Measurements from ENCODE around the gene MON1B. TPM values are rescaled to one million over a fixed set of nuclear protein-coding genes. Genes with fewer than 3 reads are reported as not detected.

The MON1B gene
- total RNA-seq: 14.6 and 22.8 TPM in 2 replicates
- polyA plus RNA-seq: 21.0 and 32.2 TPM in 2 replicates

DNA sequence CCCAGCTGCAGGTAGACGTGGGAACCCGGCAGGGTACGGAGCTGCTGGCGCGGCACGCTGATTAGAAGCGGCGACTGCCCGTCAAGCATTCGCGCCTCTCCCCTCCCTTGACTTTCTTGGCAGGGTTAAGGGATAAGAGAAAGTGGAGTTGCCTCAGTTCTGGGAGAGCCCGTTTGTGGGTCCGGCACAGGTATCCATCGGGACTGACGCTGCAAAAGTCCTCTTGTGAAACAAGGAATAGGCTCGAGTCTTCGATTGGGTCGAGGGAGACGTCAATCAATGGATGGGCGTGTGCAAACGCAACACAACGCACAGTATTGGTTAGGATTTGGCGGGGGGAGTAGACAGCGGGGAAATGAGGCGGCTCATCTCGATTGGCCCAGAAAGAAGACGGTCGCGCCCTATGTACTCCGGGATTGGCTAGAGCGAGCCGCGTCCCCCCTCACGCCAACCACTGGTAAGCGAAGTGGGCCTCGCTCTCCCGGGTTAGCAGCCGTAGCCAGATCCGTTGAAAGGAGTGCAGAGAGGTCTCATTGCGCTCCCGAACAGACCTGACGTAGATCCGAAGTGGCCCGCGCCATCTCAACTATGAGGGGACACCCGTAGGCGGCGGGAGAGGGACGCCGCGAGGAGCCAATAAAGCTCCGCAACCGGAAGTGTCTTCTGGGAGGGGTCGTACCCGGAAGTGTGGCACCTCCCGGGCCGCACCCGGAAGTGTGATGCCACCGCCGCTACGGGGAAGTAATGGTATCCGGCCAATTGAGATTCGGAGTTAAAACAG is at the start of gene MON1B:
Gene MON1B (plus strand): TSS at position 713 of the 781 bp plus-strand sequence. CDS start 296 bp downstream, outside the sequence.
- peak; percentile 99 for DNase-seq (ENCODE audit: low read depth in 1 of 2, low spot score in 1 of 2)
- H3K4me3 ChIP-seq: peak within 1 kb of the TSS; percentile 67
- H3K9me3 ChIP-seq (ENCODE audit: low read depth): no peaks in the 10 kb centered on the region
- H3K36me3 ChIP-seq: peaks cover 2% of the 10 kb centered on the region
- no peaks in the 10 kb centered on the region for H3K27me3 ChIP-seq
- peaks cover 2% of the 10 kb centered on the region for H3K4me1 ChIP-seq (ENCODE audit: low read depth)
- H3K27ac ChIP-seq: peak within 1 kb of the TSS; percentile 92
- TF ChIP-seq, protein P1, sequence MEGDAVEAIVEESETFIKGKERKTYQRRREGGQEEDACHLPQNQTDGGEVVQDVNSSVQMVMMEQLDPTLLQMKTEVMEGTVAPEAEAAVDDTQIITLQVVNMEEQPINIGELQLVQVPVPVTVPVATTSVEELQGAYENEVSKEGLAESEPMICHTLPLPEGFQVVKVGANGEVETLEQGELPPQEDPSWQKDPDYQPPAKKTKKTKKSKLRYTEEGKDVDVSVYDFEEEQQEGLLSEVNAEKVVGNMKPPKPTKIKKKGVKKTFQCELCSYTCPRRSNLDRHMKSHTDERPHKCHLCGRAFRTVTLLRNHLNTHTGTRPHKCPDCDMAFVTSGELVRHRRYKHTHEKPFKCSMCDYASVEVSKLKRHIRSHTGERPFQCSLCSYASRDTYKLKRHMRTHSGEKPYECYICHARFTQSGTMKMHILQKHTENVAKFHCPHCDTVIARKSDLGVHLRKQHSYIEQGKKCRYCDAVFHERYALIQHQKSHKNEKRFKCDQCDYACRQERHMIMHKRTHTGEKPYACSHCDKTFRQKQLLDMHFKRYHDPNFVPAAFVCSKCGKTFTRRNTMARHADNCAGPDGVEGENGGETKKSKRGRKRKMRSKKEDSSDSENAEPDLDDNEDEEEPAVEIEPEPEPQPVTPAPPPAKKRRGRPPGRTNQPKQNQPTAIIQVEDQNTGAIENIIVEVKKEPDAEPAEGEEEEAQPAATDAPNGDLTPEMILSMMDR (IDR thresholded peaks at IDR 0.05; ENCODE audit: low read depth, low read length): no peak

DNA sequence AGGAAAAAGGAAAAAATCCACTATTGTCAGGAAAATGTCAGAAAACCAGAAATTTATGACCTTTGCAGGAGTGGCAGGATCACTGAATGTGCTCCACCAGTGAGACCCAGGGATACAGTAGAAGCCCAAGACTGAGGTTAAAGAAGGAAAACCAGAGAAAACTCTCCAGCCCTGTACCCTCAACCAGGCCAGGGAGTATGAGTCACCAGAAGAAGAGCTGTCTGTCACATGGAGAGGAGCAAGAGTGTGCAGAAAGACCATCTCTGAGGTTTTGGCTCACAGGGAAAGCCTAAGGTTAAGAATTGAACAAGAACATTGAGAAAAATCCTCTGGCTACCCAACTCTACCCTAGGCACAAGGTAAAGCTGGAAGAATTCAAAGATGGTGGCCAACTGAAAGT is 47.6 kb upstream of the MON1B start:
- Histone ChIP-seq H3K27me3 (no peaks in the 10 kb centered on the region), H3K36me3 (no peaks in the 10 kb centered on the region), H3K27ac (no peak overlapping the region), H3K9me3 (ENCODE audit: low read depth) (no peaks in the 10 kb centered on the region), H3K4me1 (ENCODE audit: low read depth) (no peaks in the 10 kb centered on the region), H3K4me3 (no peak overlapping the region)
- TF ChIP-seq, protein P1 (IDR thresholded peaks at IDR 0.05; ENCODE audit: low read depth, low read length): no peak
- no peak for DNase-seq (ENCODE audit: low read depth in 1 of 2, low spot score in 1 of 2)

DNA sequence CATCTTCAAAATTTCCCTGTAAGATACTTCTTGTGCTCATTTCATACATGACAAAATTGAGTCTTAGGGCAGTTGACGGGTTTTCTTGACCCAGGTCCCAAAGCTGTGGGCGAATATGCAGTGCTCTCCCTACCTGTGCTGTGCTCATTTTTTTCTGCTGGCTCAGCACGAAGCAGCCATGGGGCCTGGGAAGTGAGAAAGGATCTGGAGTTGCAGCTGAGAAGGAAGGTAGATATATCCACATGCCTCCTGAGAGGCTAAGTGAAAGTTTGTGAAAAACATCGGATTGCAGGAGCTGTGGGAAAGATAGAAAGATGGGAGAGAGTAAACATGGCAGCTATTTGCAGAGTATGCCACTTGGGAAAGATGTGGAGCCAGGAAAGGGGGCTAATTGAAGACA is 42.9 kb upstream of the MON1B start:
- no peaks in the 10 kb centered on the region for H3K9me3 ChIP-seq (ENCODE audit: low read depth)
- DNase-seq (ENCODE audit: low read depth in 1 of 2, low spot score in 1 of 2): no peak
- no peaks in the 10 kb centered on the region for H3K36me3 ChIP-seq
- TF ChIP-seq, protein P1 (IDR thresholded peaks at IDR 0.05; ENCODE audit: low read depth, low read length): no peak
- no peaks in the 10 kb centered on the region for H3K27me3 ChIP-seq
- no peaks in the 10 kb centered on the region for H3K4me1 ChIP-seq (ENCODE audit: low read depth)
- no peak overlapping the region for H3K27ac ChIP-seq
- no peak overlapping the region for H3K4me3 ChIP-seq

DNA sequence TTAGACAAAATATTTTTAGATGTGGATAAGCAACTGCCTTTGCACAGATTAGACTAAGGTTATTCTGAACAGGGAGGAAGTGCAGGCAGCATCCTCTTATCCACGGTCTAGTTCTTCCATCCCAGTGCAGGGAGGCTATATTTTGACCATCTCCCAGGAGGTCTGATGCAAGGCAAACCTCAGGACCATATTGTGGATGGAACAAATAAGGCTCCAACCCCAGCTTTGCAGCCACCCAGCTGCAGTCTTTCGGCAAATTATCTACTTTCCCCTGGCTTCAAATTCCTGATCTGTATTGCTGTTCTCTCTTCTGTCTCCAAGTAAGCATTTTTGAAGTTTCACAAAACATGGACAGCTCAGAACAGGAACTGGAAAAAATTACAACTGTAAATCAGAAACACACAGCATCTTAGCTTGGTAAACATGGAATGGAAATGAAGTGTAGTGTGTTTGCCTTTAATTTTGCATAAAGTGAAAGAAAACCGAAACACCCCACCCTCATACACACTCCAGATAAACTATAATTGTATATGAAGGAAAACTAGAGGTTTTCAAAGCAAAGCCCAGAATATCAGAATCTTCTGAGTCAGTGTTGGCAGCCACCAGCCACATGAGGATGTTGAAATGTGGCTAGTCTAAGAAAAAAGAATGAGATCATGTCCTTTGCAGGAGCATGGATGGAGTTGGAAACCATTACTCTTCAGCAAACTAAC is 33.5 kb upstream of the MON1B start:
- Histone ChIP-seq H3K4me1 (ENCODE audit: low read depth) (no peaks in the 10 kb centered on the region), H3K4me3 (no peak overlapping the region), H3K36me3 (no peaks in the 10 kb centered on the region), H3K9me3 (ENCODE audit: low read depth) (no peaks in the 10 kb centered on the region), H3K27me3 (no peaks in the 10 kb centered on the region), H3K27ac (no peak overlapping the region)
- TF ChIP-seq, protein P1 (IDR thresholded peaks at IDR 0.05; ENCODE audit: low read depth, low read length): no peak
- no peak for DNase-seq (ENCODE audit: low read depth in 1 of 2, low spot score in 1 of 2)

DNA sequence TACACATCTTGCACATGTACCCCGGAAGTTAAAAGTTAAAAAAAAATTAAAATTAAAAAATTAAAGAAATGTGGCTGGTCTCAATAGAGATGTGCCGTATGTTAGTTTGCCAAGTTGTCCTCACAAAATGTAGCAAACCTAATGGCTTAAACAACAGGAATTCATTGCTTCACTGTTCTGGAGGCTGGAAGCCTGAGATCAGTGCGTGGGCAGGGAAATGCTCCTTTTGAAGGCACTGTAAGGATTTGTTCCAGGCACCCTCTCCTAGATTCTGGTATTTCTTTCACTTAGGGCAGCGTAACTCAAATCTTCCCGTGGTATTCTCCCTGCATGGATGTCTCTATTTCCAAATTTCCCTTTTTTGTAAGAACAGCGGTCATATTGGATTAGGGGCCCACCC is 32.7 kb upstream of the MON1B start:
- no peaks in the 10 kb centered on the region for H3K36me3 ChIP-seq
- DNase-seq (ENCODE audit: low read depth in 1 of 2, low spot score in 1 of 2): peak in 1 of 2 donors; percentile 2
- no peaks in the 10 kb centered on the region for H3K9me3 ChIP-seq (ENCODE audit: low read depth)
- TF ChIP-seq, protein P1 (IDR thresholded peaks at IDR 0.05; ENCODE audit: low read depth, low read length): no peak
- no peaks in the 10 kb centered on the region for H3K4me1 ChIP-seq (ENCODE audit: low read depth)
- H3K27me3 ChIP-seq: no peaks in the 10 kb centered on the region
- no peak overlapping the region for H3K4me3 ChIP-seq
- H3K27ac ChIP-seq: no peak overlapping the region

All from cardiac muscle cell (in vitro differentiated cells and primary cell).